ENCODE data around the gene GJA4.

DNA sequence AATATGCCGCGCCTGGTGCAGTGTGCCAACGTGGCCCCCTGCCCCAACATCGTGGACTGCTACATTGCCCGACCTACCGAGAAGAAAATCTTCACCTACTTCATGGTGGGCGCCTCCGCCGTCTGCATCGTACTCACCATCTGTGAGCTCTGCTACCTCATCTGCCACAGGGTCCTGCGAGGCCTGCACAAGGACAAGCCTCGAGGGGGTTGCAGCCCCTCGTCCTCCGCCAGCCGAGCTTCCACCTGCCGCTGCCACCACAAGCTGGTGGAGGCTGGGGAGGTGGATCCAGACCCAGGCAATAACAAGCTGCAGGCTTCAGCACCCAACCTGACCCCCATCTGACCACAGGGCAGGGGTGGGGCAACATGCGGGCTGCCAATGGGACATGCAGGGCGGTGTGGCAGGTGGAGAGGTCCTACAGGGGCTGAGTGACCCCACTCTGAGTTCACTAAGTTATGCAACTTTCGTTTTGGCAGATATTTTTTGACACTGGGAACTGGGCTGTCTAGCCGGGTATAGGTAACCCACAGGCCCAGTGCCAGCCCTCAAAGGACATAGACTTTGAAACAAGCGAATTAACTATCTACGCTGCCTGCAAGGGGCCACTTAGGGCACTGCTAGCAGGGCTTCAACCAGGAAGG is 7.4 kb upstream of the GJA4 start:
- no peak for TF ChIP-seq POLR2AphosphoS5 (IDR thresholded peaks at IDR 0.05)
- TF ChIP-seq, protein P1, sequence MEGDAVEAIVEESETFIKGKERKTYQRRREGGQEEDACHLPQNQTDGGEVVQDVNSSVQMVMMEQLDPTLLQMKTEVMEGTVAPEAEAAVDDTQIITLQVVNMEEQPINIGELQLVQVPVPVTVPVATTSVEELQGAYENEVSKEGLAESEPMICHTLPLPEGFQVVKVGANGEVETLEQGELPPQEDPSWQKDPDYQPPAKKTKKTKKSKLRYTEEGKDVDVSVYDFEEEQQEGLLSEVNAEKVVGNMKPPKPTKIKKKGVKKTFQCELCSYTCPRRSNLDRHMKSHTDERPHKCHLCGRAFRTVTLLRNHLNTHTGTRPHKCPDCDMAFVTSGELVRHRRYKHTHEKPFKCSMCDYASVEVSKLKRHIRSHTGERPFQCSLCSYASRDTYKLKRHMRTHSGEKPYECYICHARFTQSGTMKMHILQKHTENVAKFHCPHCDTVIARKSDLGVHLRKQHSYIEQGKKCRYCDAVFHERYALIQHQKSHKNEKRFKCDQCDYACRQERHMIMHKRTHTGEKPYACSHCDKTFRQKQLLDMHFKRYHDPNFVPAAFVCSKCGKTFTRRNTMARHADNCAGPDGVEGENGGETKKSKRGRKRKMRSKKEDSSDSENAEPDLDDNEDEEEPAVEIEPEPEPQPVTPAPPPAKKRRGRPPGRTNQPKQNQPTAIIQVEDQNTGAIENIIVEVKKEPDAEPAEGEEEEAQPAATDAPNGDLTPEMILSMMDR (IDR thresholded peaks at IDR 0.05): no peak
- no peak for TF ChIP-seq POLR2A (IDR thresholded peaks at IDR 0.05)
